Cortex of kidney (tissue), 1 donor: ENCODE results near the gene CCNK.

ENCODE experiments used
- DNase-seq: peaks from one replicate; lab custom pipeline; 2025; lab: John Stamatoyannopoulos, UW

Gene CCNK

DNA sequence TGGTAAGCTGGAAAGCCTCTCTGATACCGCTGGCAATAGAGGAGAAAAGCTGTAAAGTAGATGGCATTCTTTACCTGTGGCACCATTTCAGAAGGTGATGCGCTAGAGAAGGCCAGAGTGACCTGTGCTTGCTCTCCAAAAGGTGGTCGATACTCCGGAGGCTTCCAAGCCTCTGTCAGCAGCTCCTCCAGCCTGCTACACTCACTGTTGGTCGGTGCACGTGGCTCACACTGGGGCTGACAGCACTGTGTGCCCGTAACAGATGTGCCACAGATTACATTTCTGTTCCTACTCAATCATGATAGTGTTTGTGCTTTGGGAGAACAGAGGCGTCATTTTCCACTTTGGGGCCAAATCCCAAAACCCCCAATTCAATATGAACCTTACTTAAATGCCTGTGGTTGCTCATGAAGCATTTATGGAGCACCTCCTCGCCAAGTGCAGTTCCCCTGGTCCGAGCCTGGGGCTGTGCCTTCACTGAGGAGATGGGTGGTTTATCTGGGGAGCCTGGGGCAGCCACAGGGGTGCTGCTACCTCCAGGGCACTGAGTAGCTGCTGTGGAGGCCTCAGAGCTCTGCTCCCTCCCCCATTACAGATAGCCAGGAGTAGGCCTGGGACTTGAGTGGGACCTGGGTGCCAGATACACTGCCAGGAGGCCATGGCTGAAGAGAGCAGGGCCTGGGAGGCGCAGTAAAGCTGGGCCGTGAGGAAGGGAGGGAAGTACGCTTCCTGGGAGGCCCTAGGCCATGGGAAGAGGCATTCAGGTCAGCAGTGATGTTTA is 26.8 kb downstream of the CCNK start:
- DNase-seq = no peak

GRCh38 chr14:99508896-99509629 is 27.9 kb downstream of the CCNK start:
- DNase-seq = no peak

DNA sequence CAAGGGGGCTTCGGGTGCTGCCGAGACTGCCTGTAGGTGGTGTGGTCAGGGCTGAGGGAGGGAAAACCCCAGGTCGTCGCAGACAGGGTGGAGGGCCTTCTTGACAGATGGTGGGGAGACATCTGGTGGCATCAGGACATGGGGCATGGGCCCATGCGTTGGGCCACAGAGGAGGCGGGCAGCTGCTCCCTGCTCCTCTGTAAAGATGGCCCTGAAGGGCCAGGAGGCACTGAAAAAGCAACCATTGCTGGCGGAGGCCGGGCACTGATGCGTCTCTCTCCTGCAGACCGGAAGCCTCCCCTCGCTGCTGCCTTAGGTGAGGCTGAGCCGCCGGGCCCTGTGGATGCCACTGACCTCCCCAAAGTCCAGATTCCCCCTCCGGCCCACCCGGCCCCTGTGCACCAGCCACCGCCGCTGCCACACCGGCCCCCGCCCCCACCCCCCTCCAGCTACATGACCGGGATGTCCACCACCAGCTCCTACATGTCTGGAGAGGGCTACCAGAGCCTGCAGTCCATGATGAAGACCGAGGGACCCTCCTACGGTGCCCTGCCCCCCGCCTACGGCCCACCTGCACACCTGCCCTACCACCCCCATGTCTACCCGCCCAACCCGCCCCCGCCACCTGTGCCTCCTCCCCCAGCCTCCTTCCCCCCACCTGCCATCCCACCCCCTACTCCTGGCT is 28.8 kb downstream of the CCNK start:
- no peak for DNase-seq

- DNase-seq = no peak
Observed at GRCh38 chr14:99510556-99511139, 29.4 kb downstream of the CCNK start.

DNA sequence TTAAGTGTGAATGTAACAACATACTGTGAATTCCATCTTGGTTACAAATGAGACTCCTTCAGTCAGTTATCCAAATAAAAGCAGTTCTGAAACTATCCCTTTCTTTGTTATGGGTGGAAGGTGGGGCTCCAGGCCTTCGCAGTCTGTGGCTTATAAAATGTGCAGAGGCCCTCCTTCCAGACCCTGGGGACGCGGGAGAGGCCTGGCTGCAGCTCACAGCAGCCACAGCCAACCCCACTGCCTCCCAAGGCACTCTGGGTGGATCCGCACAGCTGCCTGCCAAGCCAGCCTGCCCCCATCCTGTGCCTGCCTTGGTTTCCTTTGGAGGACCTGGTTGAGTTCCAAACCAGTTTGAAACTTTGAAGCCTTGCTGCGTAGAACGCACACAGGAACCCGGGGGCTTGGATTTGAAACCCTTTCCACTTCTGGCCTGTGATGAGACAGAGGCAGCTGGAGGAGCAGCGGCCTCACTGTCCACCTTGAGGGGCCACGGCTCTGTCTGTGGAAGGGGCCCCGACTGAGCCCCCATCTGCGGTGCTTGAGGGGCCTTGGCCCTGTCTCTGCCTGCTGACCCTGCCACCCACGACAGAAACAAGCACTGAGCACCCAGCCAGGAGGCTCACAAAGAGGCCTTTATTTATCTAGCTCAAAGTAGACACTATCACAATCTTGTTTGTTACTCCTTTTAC is 30.4 kb downstream of the CCNK start:
- DNase-seq = no peak

- no peak for DNase-seq
Observed at GRCh38 chr14:99512110-99512449, 30.9 kb downstream of the CCNK start.

- no peak for DNase-seq
Observed at GRCh38 chr14:99512571-99513182, 31.5 kb downstream of the CCNK start.

DNA sequence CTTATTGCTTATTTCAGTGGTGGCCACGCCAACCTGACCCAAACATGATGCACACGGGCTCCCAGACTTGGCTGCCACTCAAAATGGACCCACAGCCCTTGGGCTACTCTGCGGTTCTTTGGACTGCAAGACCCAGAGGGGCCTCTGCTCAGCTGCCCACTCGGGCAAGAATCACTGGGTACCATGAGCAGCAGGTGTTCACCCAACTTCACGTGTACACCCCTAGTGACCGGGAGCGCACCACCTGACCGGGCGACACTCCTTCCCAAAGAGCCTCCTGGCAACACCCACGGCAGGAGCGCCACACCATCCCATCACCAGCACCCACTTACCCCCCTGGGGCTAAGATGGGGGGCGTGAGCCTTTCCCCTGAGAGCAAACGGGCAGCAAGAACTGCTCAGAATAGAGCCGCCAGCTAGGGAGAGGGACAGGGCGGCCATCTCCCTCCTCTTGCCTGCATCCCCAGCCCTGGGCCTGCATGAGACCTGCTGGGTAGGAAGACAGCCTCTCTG is 32.0 kb downstream of the CCNK start:
- DNase-seq = no peak

DNA sequence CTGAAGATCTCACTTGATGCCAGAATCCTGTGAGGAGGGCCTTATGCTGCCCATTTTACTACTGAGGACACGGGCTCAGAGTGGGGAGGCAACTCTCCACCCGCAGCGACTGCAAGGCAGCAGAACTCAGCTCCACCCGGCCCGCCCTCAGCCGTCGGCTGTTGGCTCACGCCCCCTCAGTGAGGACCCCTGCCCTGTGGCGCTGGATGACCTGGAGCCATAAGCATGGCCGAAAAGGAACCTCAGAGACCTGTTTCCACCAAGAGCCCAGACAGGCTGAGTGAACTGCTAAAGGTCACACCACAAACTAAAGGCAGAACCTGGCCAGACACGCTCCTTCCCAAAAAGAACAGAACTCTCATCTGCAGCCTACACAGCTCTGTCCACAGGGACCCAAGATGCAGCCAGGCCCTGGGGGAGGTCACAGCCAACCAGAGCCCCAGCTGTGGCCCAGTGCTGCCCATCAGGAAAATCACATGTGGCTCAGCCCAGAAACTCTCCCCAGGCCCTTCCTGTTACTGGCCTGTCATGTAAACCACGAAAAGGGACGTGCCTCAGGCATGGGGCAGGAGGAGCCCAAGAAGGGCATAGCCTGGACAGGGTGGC is 32.8 kb downstream of the CCNK start:
- no peak for DNase-seq

GRCh38 chr14:99514552-99515300 is 33.5 kb downstream of the CCNK start:
- no peak for DNase-seq

- no peak for DNase-seq
Observed at GRCh38 chr14:99515301-99516155, 34.3 kb downstream of the CCNK start.

GRCh38 chr14:99516156-99516870 is 35.1 kb downstream of the CCNK start:
- no peak for DNase-seq

DNA sequence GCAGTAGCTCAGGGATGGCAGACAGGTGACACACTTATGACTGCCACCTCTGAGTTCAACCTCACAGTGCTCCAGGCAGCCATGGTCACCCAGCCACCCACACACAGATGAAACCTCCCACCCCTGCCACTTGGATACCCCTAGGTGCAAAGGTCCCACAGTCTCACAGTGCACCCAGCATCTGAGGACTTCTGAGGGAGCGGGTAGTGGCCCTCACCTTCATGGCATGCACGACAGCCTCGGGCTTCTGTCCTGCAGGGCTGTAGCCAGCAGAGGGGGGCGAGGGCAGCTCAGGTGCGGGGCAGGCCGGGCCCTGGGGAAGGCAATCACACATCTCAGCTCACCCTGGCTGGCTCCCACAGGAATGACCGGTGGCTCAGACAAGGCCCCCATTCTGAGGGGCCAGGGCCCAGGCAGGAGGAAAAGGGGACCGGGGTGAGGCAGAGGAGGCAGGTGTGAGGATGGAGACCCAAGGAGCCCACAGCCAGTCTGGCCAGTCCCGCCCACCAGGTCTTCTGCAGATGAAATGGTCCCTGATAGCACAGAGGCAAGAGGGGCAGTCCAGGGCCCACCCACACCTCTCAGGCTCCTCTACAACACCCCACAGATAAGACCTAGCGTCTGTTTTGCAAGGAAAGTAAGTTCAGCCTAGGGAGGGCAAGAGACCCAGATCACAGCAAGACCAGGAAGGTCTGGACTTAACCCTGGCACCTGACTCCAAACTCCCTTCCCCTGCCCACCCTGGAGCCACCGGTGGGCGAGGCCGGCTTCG is 35.8 kb downstream of the CCNK start:
- DNase-seq = no peak

DNA sequence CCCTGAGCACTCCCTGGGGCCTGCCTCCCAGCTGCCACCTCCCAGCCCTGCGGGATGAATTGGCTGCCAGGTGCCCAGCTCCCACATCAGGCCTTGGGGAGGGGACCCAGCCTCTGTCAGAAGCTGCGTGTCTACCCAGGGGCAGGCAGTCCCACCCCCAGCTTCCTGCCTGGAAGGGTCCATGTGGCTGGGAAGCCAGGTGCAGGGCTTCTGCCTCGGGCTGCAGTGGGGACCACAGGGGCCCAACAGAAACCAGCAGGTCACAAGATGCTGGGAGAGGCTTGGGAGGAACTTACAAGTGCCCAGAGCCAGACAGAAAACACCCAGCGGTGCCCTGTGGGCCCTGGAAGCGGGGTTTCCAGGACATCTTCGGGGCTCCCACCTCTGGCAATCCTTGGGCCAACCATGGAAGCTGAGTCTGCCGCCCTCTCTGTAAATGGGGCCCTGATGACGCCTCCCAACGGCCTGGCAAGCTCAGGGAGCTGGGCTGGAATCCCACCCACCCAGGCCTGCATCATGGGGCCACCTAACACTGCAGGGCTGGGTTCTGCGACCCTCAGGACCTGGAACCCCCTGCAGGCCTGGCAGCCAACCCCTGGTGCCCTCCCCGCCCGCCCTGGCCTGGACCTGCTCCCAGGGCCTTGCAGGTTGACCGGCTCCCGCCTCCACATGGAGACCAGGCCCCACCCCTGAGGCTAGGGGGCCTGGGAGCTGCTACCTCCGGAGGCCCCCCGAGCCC is 36.6 kb downstream of the CCNK start:
- DNase-seq = no peak

DNA sequence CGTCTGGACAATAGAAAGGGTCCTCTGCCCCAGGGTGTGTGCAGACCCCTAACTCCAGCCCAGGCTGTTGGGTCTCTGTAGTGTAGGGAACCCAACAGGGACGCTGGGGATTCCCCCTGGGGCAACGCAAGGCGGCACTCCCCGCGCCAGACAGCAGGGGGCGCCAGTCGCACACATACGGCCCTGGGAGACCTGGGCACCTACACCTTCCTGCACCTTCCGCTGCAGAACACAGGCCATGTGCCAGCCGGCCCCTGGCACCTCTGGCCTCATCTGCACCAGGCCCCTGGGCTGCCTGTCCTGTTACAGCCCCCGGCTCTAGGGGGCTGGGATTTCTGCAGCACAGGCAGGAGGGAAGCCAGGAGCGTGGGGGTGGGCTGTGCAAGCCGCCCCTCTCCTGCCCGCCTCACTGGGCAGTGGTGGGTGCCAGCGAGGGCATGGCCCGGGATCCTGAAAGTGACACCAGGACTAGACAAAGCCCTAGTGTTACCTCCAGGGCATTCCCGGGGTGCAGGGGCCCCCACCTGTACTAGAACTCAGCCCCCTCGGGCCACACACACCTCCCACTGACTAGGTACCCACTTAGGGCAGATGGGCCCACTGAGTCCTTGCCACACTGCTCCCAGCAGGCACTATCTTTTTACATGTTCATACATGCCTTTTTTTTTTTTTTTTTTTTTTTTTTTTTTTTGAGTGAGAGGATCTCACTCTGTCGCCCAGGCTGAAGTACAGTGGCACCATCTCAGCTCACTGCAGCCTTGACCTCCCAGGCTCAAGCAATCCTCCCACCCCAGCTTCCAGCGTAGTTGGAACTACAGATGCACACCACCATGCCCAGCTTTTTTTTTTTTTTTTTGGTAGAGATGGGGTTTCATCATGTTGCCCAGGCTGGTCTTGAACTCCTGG is 37.5 kb downstream of the CCNK start:
- DNase-seq = no peak

DNA sequence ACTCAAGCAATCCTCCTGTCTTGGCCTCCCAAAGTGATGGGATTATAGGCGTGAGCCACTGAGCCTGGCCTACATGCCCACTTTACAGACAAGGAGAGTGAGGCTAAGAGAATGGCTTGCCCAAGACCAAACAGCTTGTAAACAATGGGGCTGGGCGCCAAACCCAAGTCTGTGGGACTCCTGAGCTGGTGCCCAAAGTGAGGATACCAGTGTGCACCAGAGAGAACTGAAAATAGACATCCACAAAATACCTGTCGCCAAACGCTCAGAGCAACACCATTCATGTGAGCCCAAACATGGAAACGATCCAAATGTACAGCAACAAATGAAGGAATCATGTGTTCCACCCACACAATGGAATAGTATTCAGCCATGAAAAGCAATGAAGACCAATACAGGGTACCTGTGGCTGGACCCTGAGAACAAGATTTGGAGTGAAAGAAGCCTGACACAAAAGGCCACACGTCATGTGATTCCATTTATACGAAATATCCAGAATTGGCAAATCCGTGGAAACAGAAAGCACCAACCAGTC is 38.2 kb downstream of the CCNK start:
- no peak for DNase-seq
